HL-60/S4 treated with retinoic acid at 250 ng/mL for 4 days and 3 days (cell line): ENCODE results near the gene HAO1.
"Not testable (repeated sequence)": the region's sequence is repeated elsewhere in the genome, so short reads cannot be mapped to it uniquely, and the experiment has no call there.

Experiments used
- in situ Hi-C: fragments of 300-500 bp; cut with MboI; formaldehyde crosslinking; loops from 2 replicates; pipeline ENCODE4 v1.7.0; 2022; ENCODE audit warnings: low sequenced_read_pairs

The HAO1 gene

GRCh38 chr20:7858734-7859250 is 81.5 kb downstream of the HAO1 start:
- in situ Hi-C loops, result no loop called here

- in situ Hi-C loops, result no loop called here
These were observed 83.5 kb downstream of the HAO1 start for GRCh38 chr20:7856756-7857155.

- in situ Hi-C loops, result no loop called here
These were observed 84.7 kb downstream of the HAO1 start for GRCh38 chr20:7855545-7855944.

GRCh38 chr20:7853493-7853892 is 86.8 kb downstream of the HAO1 start:
- in situ Hi-C loops, result no loop called here

GRCh38 chr20:7850775-7851490 is 89.3 kb downstream of the HAO1 start:
- in situ Hi-C loops, result no loop called here

GRCh38 chr20:7849675-7850074 is 90.6 kb downstream of the HAO1 start:
- in situ Hi-C loops, result no loop called here

- in situ Hi-C loops, result no loop called here
These were observed 91.9 kb downstream of the HAO1 start for GRCh38 chr20:7848351-7848750.

GRCh38 chr20:7843613-7844012 is 96.6 kb downstream of the HAO1 start:
- in situ Hi-C loops, result no loop called here

GRCh38 chr20:7841971-7842310 is 98.3 kb downstream of the HAO1 start:
- in situ Hi-C loops, result no loop called here

GRCh38 chr20:7841291-7841970 is 98.8 kb downstream of the HAO1 start:
- in situ Hi-C loops, result no loop called here

GRCh38 chr20:7836076-7836475 is 104.2 kb downstream of the HAO1 start:
- in situ Hi-C loops, result no loop called here

GRCh38 chr20:7834441-7834840 is 105.8 kb downstream of the HAO1 start:
- in situ Hi-C loops, result not testable (repeated sequence)
